GM21381 (cell line): Measurements from ENCODE around the gene USP1.

Source experiments
- ATAC-seq: cut with Tn5 transposase; IDR thresholded peaks from one replicate; pipeline ENCODE4 v1.9.1; 2021; ENCODE audit warnings: mild to moderate bottlenecking, moderate library complexity; ENCODE audit not compliant: unreplicated experiment

Gene USP1

GRCh38 chr1:62436466-62437272 lies at the start of gene USP1:
Gene USP1, plus strand, starts transcription at chr1:62437049. Its CDS starts 2,819 bp downstream, at chr1:62439868.
- ATAC-seq: peak; percentile 69

GRCh38 chr1:62389531-62389930 lies 47.3 kb upstream of the USP1 start:
- ATAC-seq: no peak

GRCh38 chr1:62390071-62390470 lies 46.8 kb upstream of the USP1 start:
- no peak for ATAC-seq

- no peak for ATAC-seq
Observed at GRCh38 chr1:62391369-62391971, 45.4 kb upstream of the USP1 start.

- ATAC-seq: no peak
Observed at GRCh38 chr1:62392951-62393350, 43.9 kb upstream of the USP1 start.

- ATAC-seq: no peak
Observed at GRCh38 chr1:62394646-62395045, 42.2 kb upstream of the USP1 start.

- ATAC-seq: no peak
Observed at GRCh38 chr1:62395291-62395690, 41.6 kb upstream of the USP1 start.

- ATAC-seq: no peak
Observed at GRCh38 chr1:62396871-62397270, 40.0 kb upstream of the USP1 start.

- no peak for ATAC-seq
Observed at GRCh38 chr1:62397301-62397700, 39.5 kb upstream of the USP1 start.

- no peak for ATAC-seq
Observed at GRCh38 chr1:62398377-62398776, 38.5 kb upstream of the USP1 start.

- no peak for ATAC-seq
Observed at GRCh38 chr1:62401034-62401760, 35.7 kb upstream of the USP1 start.

GRCh38 chr1:62405247-62405646 lies 31.6 kb upstream of the USP1 start:
- ATAC-seq: no peak

- no peak for ATAC-seq
Observed at GRCh38 chr1:62406576-62406975, 30.3 kb upstream of the USP1 start.

- ATAC-seq: no peak
Observed at GRCh38 chr1:62407398-62408009, 29.3 kb upstream of the USP1 start.

GRCh38 chr1:62415687-62416086 lies 21.2 kb upstream of the USP1 start:
- no peak for ATAC-seq

- no peak for ATAC-seq
Observed at GRCh38 chr1:62417351-62417999, 19.4 kb upstream of the USP1 start.

- ATAC-seq: no peak
Observed at GRCh38 chr1:62420214-62420613, 16.6 kb upstream of the USP1 start.

- no peak for ATAC-seq
Observed at GRCh38 chr1:62423580-62424242, 13.1 kb upstream of the USP1 start.

- no peak for ATAC-seq
Observed at GRCh38 chr1:62424411-62424810, 12.4 kb upstream of the USP1 start.

GRCh38 chr1:62425041-62425440 lies 11.8 kb upstream of the USP1 start:
- ATAC-seq: no peak
